Prostate gland (tissue), 2 donors: Measurements from ENCODE around the gene NDUFB5.

ENCODE experiments used
- CTCF ChIP-seq, 4 experiments: fragments of 200-600 bp in 2 of 4; fragments of 450-650 bp in 2 of 4; sonication (generic) in 2 of 4; IDR thresholded peaks; 1 replicate in 3 of 4; 2 replicates in 1 of 4; pipeline ENCODE4 v1.5.1; 2016 to 2019; ENCODE audit warnings: antibody characterized with exemption in 4 of 4, mild to moderate bottlenecking in 2 of 4, moderate library complexity in 2 of 4
- POLR2AphosphoS5 ChIP-seq: sonication (generic); formaldehyde crosslinking; IDR thresholded peaks from one replicate; pipeline ENCODE4 v1.6.1; 2017; ENCODE audit warnings: antibody characterized with exemption

GRCh38 chr3:179651687-179652446, 47.3 kb downstream of the NDUFB5 start:
- TF ChIP-seq POLR2AphosphoS5 (no peak), CTCF (IDR thresholded peaks at IDR 0.05) (no peak)
